Psoas muscle (tissue), 8 donors: ENCODE results near the gene NFIC. TPM values are rescaled to one million over a fixed set of nuclear protein-coding genes. Genes with fewer than 3 reads are reported as not detected.

Experiments used
- ATAC-seq, 4 donors: fragments of 200-7000 bp; cut with Tn5 transposase; one replicate each; pipeline ENCODE4 v1.9.1; 2020; ENCODE audit warnings: moderate library complexity in 3 of 4, mild to moderate bottlenecking in 2 of 4
- DNase-seq, 2 donors: peaks; one replicate each; pipeline ENCODE4 v3.0.0-alpha.2; 2020
- H3K27ac ChIP-seq: fragments of 200-600 bp; one replicate; pipeline ENCODE4 v1.8.0; 2022
- H3K27me3 ChIP-seq, 3 donors: fragments of 200-600 bp in 1 of 3; one replicate each; pipeline versions ENCODE4 v1.6.1 to v1.8.0; 2013 to 2022; ENCODE audit warnings: low read length in 2 of 3, mild to moderate bottlenecking in 2 of 3, moderate library complexity in 1 of 3; ENCODE audit not compliant: insufficient read depth in 3 of 3
- H3K36me3 ChIP-seq, 2 donors: fragments of 200-600 bp in 1 of 2; one replicate each; pipeline versions ENCODE4 v1.6.1 to v1.8.0; 2013 to 2022; ENCODE audit warnings: low read depth in 1 of 2, mild to moderate bottlenecking in 1 of 2, moderate library complexity in 1 of 2; ENCODE audit not compliant: insufficient read depth in 1 of 2
- H3K4me1 ChIP-seq: fragments of 200-600 bp; one replicate; pipeline ENCODE4 v1.8.0; 2022
- H3K4me3 ChIP-seq: fragments of 200-600 bp; one replicate; pipeline ENCODE4 v1.8.0; 2022; ENCODE audit warnings: mild to moderate bottlenecking
- H3K9me3 ChIP-seq: fragments of 200-600 bp; one replicate; pipeline ENCODE4 v1.8.0; 2022
- WGBS, 3 donors: extraction: QIAGEN DNeasy Blood & Tissue Kit; methylation state at CpG; one replicate each; pipeline versions ENCODE4 v1.1.6 to v1.1.7; 2013; 5-methylcytosine and 5-hydroxymethylcytosine counted together
- intact Hi-C, 2 donors: fragments of 100-400 bp; cut with DNase I; formaldehyde crosslinking; loops; one replicate each; pipeline versions ENCODE4 v1.11.0 to v1.14.2; 2022
- polyA plus RNA-seq, 3 donors: library from polyadenylated mRNA; stranded (reverse); fragments of 200-250 nt; gene quantifications; one replicate each; pipeline ENCODE4 v1.2.3, GENCODE V29; 2013
- total RNA-seq, 4 donors: library from RNA; stranded (reverse); fragmentation: NEBNext Ultra II Directional in 2 of 4; extraction: Animal tissue kit (Norgen Biotek cat#: 25700) in 2 of 4; gene quantifications; one replicate each; pipeline versions ENCODE4 v1.2.1 to v1.2.4, GENCODE V29; 2021 to 2023
- TF ChIP-seq, protein P1 (sequence below): fragments of 200-600 bp; IDR thresholded peaks from one replicate; pipeline ENCODE4 v1.8.0; 2022; ENCODE audit warnings: antibody characterized with exemption
- donor health status: healthy with polysubstance abuse.
- donor health status: DM: no; HTN: no; CAD: no; lungs with moderate emphysema.
- donor health status: Bipolar disorder and iron deficiency.
- donor health status: healthy.
- donor health status: DM: yes; HTN: yes; CAD: no.
- donor health status: DM: no; HTN: no; CAD: no.
- donor health status: DM: no; HTN: no; CAD: no.
- donor health status: DM: yes; HTN: yes; CAD: no.

NFIC gene
- total and polyA plus RNA-seq, 7 donors = 100.0 to 439 (median 270) TPM

DNA sequence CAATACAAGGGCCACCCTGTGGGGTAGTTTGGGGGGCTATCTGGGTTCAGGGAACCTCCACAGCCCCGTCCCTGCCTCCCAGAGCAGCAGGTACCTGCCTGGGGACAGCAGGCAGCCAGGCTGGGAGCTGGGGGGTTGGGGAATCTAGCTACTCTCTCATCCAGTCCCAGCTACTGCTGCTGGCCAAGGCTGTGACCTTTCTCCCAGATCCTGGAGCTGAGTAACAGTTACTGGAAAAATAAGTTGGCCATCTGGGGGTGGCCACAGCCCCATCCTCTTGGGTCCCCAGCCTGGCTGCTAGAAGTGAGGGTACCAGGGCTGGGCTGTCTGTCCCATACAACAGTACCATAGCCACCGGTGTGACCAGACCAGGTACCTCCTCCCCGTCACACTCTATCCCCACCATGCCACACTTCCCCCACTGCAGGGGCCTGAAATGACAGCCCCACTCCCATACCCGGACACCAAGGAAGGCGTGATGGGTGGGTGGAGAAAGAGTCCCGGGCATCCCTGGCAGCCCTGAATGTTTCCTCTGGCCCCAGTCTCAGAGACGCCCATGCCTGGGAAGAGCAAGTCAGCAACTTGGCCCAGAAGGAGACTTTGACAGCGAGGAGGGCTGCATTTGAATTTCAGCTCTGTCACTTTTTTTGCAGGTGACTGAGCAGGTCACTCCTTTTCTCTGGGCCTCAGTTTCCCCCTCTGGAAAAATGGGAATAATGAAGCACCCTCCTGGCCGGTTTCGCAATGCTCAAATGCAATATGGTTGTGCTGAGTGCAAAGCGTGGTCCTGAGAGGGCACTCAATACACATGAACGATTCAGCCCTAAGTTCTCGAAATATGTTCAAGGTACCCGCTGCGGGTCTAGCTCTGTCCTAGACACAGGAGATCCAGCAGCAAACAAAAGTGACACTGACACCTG lies 30.7 kb upstream of the NFIC start:
- Histone ChIP-seq H3K4me1 (peaks cover 29% of the 10 kb centered on the region), H3K9me3 (no peaks in the 10 kb centered on the region), H3K4me3 (peak overlapping the region; percentile 15), H3K27me3 (no peaks in the 10 kb centered on the region), H3K27ac (peak overlapping the region; percentile 84), H3K36me3 (no peaks in the 10 kb centered on the region)
- 66 to 73% (median 68%) methylated on average over 15 of the region's 15 CpGs for WGBS, 3 donors
- intact Hi-C loops = no loop called here
- TF ChIP-seq, protein P1, sequence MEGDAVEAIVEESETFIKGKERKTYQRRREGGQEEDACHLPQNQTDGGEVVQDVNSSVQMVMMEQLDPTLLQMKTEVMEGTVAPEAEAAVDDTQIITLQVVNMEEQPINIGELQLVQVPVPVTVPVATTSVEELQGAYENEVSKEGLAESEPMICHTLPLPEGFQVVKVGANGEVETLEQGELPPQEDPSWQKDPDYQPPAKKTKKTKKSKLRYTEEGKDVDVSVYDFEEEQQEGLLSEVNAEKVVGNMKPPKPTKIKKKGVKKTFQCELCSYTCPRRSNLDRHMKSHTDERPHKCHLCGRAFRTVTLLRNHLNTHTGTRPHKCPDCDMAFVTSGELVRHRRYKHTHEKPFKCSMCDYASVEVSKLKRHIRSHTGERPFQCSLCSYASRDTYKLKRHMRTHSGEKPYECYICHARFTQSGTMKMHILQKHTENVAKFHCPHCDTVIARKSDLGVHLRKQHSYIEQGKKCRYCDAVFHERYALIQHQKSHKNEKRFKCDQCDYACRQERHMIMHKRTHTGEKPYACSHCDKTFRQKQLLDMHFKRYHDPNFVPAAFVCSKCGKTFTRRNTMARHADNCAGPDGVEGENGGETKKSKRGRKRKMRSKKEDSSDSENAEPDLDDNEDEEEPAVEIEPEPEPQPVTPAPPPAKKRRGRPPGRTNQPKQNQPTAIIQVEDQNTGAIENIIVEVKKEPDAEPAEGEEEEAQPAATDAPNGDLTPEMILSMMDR = no peak
- ATAC-seq = peak; percentile 55 to 69 (median 60)
- DNase-seq = peak; percentile 74 to 76

DNA sequence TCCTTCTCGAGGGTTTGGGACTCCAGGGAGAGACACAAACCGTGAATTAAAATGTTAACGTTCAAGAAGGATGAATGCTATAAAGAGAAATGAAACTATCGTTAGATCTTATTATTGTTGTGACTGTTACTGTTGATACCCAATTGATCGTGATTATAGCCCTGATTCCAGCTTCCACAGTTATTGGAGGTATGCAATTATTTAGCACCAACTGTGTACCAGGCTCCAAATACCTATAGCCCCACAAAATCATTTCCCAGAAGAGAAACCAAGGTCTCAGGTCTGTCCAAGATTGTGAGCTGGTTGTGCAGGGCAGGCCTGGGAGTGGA lies 30.1 kb upstream of the NFIC start:
- H3K27me3 ChIP-seq = no peaks in the 10 kb centered on the region
- H3K36me3 ChIP-seq = no peaks in the 10 kb centered on the region
- intact Hi-C loops = no loop called here
- ATAC-seq = no peak
- peaks cover 29% of the 10 kb centered on the region for H3K4me1 ChIP-seq
- H3K9me3 ChIP-seq = no peaks in the 10 kb centered on the region
- DNase-seq = no peak
- H3K4me3 ChIP-seq = peak overlapping the region; percentile 15
- TF ChIP-seq, protein P1 = no peak
- H3K27ac ChIP-seq = peak overlapping the region; percentile 84
- 29 to 37% (median 30%) methylated on average over 5 of the region's 5 CpGs for WGBS, 3 donors

DNA sequence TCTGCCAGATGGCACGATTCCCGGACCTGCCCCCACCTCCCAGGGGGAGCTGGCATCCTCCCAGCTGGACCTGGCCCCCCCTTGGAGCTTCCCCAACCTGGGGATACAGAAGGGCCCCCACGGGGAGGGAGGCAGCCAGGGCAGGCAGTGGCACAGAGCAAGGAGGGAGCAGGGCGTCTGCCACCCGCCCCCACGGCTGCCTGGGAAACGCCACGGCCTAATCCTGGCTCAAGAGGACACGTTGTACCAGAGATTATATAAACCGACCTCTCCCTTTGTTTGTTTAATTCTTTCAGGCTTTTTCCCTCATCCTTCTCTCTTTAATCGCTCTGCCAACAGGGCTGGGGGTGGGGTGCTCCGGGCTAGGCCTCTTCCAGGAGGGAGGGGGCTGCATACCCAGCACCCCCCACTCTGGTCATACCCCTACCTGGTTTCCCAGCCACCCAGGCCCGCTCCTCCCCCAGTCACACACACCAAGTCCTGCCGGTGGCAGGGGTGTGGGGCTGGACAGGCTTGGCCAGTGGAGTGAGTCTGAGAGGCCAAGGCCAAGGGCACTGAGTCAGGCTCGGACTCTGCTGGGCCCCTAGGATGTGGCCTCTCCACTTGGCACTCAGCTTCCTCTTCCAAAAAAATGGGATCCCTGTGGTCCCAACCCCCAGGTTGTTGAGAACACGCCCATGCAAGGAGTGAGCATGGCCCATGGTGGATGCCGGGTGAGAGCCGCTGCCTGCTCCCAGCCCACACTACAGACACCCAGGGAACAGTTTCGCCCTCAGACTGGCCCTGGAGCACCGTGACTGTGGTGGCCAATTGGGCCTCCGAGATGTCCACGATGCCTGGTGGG lies 29.5 kb upstream of the NFIC start:
- no peaks in the 10 kb centered on the region for H3K9me3 ChIP-seq
- no peaks in the 10 kb centered on the region for H3K27me3 ChIP-seq
- H3K36me3 ChIP-seq = no peaks in the 10 kb centered on the region
- peak overlapping the region; percentile 15 for H3K4me3 ChIP-seq
- H3K4me1 ChIP-seq = peaks cover 29% of the 10 kb centered on the region
- DNase-seq (peak; percentile 85 to 95), ATAC-seq (peak; percentile 74 to 94 (median 84))
- TF ChIP-seq, protein P1 = no peak
- 31 to 38% (median 34%) methylated on average over 20 to 22 of the region's 22 CpGs for WGBS, 3 donors
- peak overlapping the region; percentile 84 for H3K27ac ChIP-seq
- intact Hi-C loops = no loop called here

DNA sequence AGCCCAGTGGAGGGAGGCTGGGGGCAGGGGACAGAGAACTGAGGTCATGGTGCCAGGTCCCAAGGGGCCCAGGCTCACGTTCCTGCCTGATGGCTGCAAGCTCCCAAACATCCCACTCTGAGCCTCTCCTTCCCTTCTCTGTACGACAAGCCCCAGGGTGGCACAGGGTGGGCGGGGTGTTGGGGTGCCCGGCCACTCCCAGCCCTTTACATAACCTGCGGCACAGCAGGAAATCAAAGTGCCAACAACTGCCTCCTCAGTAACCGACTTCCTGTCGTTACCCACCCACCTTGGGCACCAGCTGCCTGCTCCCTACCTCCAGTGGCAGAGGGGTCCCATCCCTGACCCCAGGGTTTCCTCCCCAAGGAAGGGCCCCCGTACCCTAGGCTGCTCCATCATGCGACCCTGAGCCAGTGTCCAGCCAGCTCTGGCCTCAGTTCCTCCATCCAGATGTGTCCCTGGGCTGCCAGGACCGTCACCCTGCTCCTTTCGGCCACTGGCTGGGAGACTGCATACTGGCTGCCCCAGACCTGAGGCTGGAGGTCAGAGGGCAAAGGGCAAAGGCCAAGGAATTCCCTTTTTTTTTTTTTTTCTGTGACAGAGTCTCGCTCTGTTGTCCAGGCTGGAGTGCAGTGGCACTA lies 27.7 kb upstream of the NFIC start:
- 66 to 72% (median 70%) methylated on average over 10 to 12 of the region's 12 CpGs for WGBS, 3 donors
- no peak overlapping the region for H3K27ac ChIP-seq
- ATAC-seq (no peak), DNase-seq (no peak)
- TF ChIP-seq, protein P1 = no peak
- H3K27me3 ChIP-seq = no peaks in the 10 kb centered on the region
- H3K9me3 ChIP-seq = no peaks in the 10 kb centered on the region
- no peaks in the 10 kb centered on the region for H3K36me3 ChIP-seq
- H3K4me1 ChIP-seq = peaks cover 36% of the 10 kb centered on the region
- intact Hi-C loops = no loop called here
- H3K4me3 ChIP-seq = no peak overlapping the region
